ENCODE measurements around the gene CDK11B.

GRCh38 chr1:1625824-1626206 lies 33.0 kb downstream of the CDK11B start:
- TF ChIP-seq ZNF384 (IDR thresholded peaks at IDR 0.05) (no peak), BHLHE40 (IDR thresholded peaks at IDR 0.05; ENCODE audit: borderline replicate concordance) (no peak), ARNT (IDR thresholded peaks at IDR 0.05) (no peak), FOXA1 (IDR thresholded peaks at IDR 0.05) (no peak), SUZ12 (IDR thresholded peaks at IDR 0.05) (no peak), FOXM1 (IDR thresholded peaks at IDR 0.05; ENCODE audit: borderline replicate concordance) (no peak), NFRKB (IDR thresholded peaks at IDR 0.05) (no peak), SP1 (IDR thresholded peaks at IDR 0.05) (no peak), ELF4 (IDR thresholded peaks at IDR 0.05) (no peak), HDGF (IDR thresholded peaks at IDR 0.05; ENCODE audit: borderline replicate concordance) (no peak), PKNOX1 (IDR thresholded peaks at IDR 0.05) (no peak), FOXK2 (IDR thresholded peaks at IDR 0.05) (no peak), TARDBP (IDR thresholded peaks at IDR 0.05) (no peak)
